Smooth muscle cell (in vitro differentiated cells): Measurements from ENCODE around the gene SHISAL1. TPM values are rescaled to one million over a fixed set of nuclear protein-coding genes. Genes with fewer than 3 reads are reported as not detected.

Experiments
- DNase-seq: peaks from one replicate; lab custom pipeline; 2025; ENCODE audit not compliant: unreplicated experiment; lab: John Stamatoyannopoulos, UW
- H2AFZ ChIP-seq: fragments of 200-600 bp; sonication (generic); 2 replicates; pipeline ENCODE4 v1.6.0; 2016; ENCODE audit warnings: antibody characterized with exemption, low read depth, mild to moderate bottlenecking
- H3F3A ChIP-seq: fragments of 200-600 bp; sonication (generic); 2 replicates; pipeline ENCODE4 v1.6.0; 2017; ENCODE audit warnings: antibody characterized with exemption, low read depth
- H3K27ac ChIP-seq: fragments of 200-600 bp; sonication (generic); 2 replicates; pipeline ENCODE4 v1.5.1; 2016; ENCODE audit warnings: low read depth, mild to moderate bottlenecking
- H3K27me3 ChIP-seq: fragments of 200-600 bp; sonication (generic); 2 replicates; pipeline ENCODE4 v1.6.1; 2016; ENCODE audit warnings: low read depth, mild to moderate bottlenecking
- H3K36me3 ChIP-seq: fragments of 200-600 bp; sonication (generic); 2 replicates; pipeline ENCODE4 v1.5.1; 2016; ENCODE audit warnings: low read depth
- H3K4me1 ChIP-seq: fragments of 200-600 bp; sonication (generic); 2 replicates; pipeline ENCODE4 v1.5.1; 2016; ENCODE audit warnings: low read depth
- H3K4me2 ChIP-seq: fragments of 200-600 bp; sonication (generic); 2 replicates; pipeline ENCODE4 v1.6.0; 2016; ENCODE audit warnings: mild to moderate bottlenecking
- H3K4me3 ChIP-seq: fragments of 200-600 bp; sonication (generic); 2 replicates; pipeline ENCODE4 v1.5.1; 2016; ENCODE audit warnings: mild to moderate bottlenecking
- H3K79me2 ChIP-seq: fragments of 200-600 bp; sonication (generic); 2 replicates; pipeline ENCODE4 v1.6.0; 2016; ENCODE audit warnings: low read depth, mild to moderate bottlenecking
- H3K9ac ChIP-seq: fragments of 200-600 bp; sonication (generic); 2 replicates; pipeline ENCODE4 v1.6.0; 2016; ENCODE audit warnings: low read depth
- H3K9me3 ChIP-seq: fragments of 200-600 bp; sonication (generic); replicated peaks from 2 replicates; pipeline ENCODE4 v1.5.1; 2016; ENCODE audit warnings: low read depth
- H4K20me1 ChIP-seq: fragments of 200-600 bp; sonication (generic); 2 replicates; pipeline ENCODE4 v1.6.0; 2016; ENCODE audit warnings: low read depth
- WGBS: methylation state at CpG from one replicate; pipeline ENCODE4 v1.1.7; 2016; ENCODE audit warnings: low lambda C conversion rate; 5-methylcytosine and 5-hydroxymethylcytosine counted together
- polyA plus RNA-seq: library from polyadenylated mRNA; unstranded; fragments of >200 nt; fragmentation: Nextera tagmentation; extraction: Ambion mirVana; gene quantifications from 2 replicates; pipeline ENCODE4 v1.2.1, GENCODE V29; 2016
- total RNA-seq: library from RNA; depleted of rRNA; stranded (reverse); fragments of >200 nt; gene quantifications from 2 replicates; pipeline ENCODE4 v1.2.3, GENCODE V29; 2014
- TF ChIP-seq, protein P1 (sequence below): fragments of 200-600 bp; sonication (generic); IDR thresholded peaks from 2 replicates; pipeline ENCODE4 v1.5.1; 2017; ENCODE audit warnings: borderline replicate concordance, mild to moderate bottlenecking, antibody characterized with exemption; ENCODE audit not compliant: insufficient read depth, poor library complexity, severe bottlenecking

SHISAL1 gene
- total and polyA plus RNA-seq, 2 experiments from 2014 or later = 0.78 to 1.9 TPM

DNA sequence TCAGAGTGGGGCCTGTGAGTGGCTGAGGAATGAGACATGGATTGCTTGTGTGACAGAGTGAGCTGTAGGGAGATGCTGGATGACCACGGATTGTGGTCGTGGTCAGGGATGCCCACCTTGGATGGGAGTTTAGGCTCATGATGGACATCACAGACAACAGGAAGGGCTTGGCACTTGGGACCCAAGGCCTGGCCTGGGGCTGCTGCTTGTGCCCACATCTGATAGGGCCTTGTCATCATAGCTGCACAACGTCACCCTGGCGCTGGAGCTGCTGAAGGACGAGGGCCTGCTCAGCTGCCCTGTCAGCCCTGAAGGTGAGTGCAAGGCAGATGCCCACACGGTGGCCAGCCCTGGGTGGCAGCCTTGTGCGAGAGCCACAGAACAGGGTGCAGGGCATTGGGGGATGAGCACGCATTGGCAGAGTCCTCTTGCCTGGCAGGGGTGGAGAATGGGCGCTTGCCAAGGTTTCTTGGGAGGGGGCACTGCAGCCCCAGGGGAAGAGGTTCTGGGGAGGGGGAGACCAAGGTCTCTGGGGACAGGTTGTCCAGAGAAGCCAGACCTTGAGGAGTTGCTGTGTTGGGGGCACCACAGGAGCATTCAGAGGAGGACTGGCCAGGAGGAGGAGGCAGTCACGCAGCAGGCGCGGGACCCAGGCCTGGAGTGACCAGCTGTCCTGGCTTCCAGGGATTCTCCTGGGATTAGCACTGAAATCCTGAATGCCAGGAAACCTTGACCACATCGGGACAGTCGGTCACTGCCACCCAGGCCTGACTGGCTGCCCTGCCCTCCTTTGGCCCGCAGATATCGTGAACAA is 107.0 kb downstream of the SHISAL1 start:
- no peak overlapping the region for H3K27ac ChIP-seq
- no peak for DNase-seq
- WGBS = 88% methylated on average over 16 of the region's 16 CpGs
- H2AFZ ChIP-seq = no peak overlapping the region
- H3F3A ChIP-seq = no peaks in the 10 kb centered on the region
- no peak overlapping the region for H3K4me2 ChIP-seq
- H3K9ac ChIP-seq = no peak overlapping the region
- no peaks in the 10 kb centered on the region for H3K79me2 ChIP-seq
- H3K36me3 ChIP-seq = no peaks in the 10 kb centered on the region
- no peaks in the 10 kb centered on the region for H4K20me1 ChIP-seq
- H3K4me1 ChIP-seq = no peaks in the 10 kb centered on the region
- no peaks in the 10 kb centered on the region for H3K27me3 ChIP-seq
- H3K4me3 ChIP-seq = no peak overlapping the region
- TF ChIP-seq, protein P1, sequence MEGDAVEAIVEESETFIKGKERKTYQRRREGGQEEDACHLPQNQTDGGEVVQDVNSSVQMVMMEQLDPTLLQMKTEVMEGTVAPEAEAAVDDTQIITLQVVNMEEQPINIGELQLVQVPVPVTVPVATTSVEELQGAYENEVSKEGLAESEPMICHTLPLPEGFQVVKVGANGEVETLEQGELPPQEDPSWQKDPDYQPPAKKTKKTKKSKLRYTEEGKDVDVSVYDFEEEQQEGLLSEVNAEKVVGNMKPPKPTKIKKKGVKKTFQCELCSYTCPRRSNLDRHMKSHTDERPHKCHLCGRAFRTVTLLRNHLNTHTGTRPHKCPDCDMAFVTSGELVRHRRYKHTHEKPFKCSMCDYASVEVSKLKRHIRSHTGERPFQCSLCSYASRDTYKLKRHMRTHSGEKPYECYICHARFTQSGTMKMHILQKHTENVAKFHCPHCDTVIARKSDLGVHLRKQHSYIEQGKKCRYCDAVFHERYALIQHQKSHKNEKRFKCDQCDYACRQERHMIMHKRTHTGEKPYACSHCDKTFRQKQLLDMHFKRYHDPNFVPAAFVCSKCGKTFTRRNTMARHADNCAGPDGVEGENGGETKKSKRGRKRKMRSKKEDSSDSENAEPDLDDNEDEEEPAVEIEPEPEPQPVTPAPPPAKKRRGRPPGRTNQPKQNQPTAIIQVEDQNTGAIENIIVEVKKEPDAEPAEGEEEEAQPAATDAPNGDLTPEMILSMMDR = no peak
- H3K9me3 ChIP-seq = no peaks in the 10 kb centered on the region

DNA sequence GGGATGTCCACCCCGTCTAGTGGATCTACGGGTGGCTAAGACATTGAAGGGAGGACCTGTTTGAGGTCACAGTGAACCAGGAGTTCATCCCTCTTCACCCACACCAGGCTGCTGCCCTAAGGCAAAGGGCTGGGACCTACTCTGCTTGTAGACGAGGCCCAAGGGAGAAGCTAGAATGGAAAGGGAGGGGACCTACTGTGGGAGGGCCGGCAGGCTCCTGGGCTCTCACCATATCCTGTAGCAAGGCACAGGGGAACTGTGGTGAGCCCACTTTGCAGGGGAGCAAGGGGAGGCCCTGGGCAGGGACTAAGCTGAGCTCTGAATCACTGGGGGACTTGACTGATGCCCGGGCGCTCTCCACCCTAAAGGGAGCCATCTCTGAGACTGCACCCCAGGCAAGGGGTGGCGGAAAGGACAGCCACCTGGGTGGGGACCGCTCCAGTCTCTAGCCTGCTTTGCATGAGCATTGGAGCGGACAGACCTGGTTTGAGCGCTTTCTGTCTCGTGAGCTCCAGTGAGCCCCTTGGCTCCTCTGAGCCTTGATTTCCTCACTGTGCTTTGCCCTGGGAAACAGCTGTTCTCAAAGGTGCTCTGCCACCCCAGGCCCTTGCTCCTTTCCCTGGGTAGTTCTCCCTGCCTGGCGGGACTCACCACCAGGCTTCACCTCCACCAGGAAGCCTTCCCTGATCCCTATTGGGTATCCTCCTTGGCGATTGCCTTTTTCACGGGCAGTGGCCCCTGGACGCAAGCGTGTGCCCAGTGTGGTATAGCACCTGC is 107.8 kb downstream of the SHISAL1 start:
- WGBS = 87% methylated on average over 16 of the region's 16 CpGs
- no peak overlapping the region for H3K27ac ChIP-seq
- no peaks in the 10 kb centered on the region for H3K9me3 ChIP-seq
- TF ChIP-seq, protein P1 = no peak
- no peak overlapping the region for H3K9ac ChIP-seq
- H4K20me1 ChIP-seq = no peaks in the 10 kb centered on the region
- H3K4me3 ChIP-seq = no peak overlapping the region
- no peaks in the 10 kb centered on the region for H3K4me1 ChIP-seq
- no peaks in the 10 kb centered on the region for H3K27me3 ChIP-seq
- DNase-seq = no peak
- no peaks in the 10 kb centered on the region for H3K36me3 ChIP-seq
- no peaks in the 10 kb centered on the region for H3K79me2 ChIP-seq
- no peak overlapping the region for H3K4me2 ChIP-seq
- no peaks in the 10 kb centered on the region for H3F3A ChIP-seq
- no peak overlapping the region for H2AFZ ChIP-seq

DNA sequence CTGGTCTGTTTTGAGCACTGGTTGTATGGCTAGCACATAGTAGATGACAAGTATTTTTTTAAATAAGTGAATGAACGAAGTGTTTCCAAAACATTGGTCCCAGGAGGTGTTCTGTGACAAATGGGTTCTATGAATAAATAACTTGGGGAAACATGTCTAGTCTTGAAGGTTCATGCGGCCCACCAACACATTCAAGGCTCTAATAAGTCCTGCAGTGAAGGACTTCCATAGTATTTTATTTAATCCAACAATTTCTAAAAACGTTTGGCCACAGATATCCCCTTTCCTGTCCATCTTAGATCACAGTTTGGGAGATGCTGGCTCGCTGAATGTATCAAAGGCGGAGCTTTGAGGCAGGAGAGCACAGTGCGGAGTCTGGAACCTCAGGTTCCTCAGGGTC is 109.5 kb downstream of the SHISAL1 start:
- Histone ChIP-seq H4K20me1 (no peaks in the 10 kb centered on the region), H2AFZ (no peak overlapping the region), H3K4me2 (no peak overlapping the region), H3K4me3 (no peak overlapping the region), H3K4me1 (no peaks in the 10 kb centered on the region), H3K27ac (no peak overlapping the region), H3K9me3 (no peaks in the 10 kb centered on the region), H3K9ac (no peak overlapping the region), H3K79me2 (no peaks in the 10 kb centered on the region), H3K36me3 (no peaks in the 10 kb centered on the region), H3K27me3 (no peaks in the 10 kb centered on the region), H3F3A (no peaks in the 10 kb centered on the region)
- DNase-seq = no peak
- TF ChIP-seq, protein P1 = no peak
- WGBS = 54% methylated on average over 6 of the region's 6 CpGs
